GM21515 (cell line): ENCODE measurements around the gene TMEM240.
"Not testable (repeated sequence)": the region's sequence is repeated elsewhere in the genome, so short reads cannot be mapped to it uniquely, and the experiment has no call there.

Source experiments
- ATAC-seq: cut with Tn5 transposase; IDR thresholded peaks from one replicate; pipeline ENCODE4 v1.9.1; 2021; ENCODE audit not compliant: unreplicated experiment

TMEM240 gene

GRCh38 chr1:1527092-1527816 lies 13.2 kb downstream of the TMEM240 start:
- no peak for ATAC-seq

DNA sequence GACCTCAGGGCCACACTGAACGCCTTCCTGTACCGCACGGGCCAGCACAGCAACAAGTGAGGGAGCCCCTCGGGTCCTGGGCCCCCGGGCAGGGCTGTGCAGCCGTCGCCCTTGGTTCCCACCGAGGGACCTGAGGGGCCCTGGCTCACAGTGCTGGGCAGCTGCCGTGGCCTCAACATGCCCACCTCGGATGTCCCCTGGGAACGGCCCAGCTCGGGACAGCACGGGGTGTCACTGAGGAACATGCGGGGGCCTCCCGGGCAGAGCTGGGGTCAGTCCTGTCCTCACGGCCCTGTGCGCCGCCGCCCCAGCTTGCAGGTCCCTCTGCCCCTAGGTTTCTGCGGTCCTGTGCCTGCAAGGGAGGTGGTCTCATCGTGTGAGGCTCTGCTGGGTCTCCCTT lies 13.9 kb downstream of the TMEM240 start:
- not testable (repeated sequence) for ATAC-seq

GRCh38 chr1:1524750-1525383 lies 15.6 kb downstream of the TMEM240 start:
- ATAC-seq, result not testable (repeated sequence)

DNA sequence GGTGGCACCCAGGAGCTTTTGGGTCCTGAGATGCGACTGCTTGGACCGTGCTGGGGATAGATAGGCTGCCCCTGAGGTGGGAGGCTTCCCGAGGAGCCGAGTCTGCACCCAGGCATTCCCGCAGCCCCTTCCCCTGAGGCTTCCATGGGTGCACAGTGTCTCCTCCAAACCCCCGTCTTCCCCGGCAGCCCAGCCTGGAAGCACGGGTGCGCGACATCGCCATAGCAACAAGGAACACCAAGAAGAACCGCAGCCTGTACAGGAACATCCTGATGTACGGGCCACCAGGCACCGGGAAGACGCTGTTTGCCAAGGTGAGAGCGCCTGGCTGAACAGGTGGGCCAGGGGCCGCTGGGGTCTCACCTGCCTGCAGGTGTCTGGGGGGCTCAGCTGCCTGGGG lies 16.8 kb downstream of the TMEM240 start:
- not testable (repeated sequence) for ATAC-seq

DNA sequence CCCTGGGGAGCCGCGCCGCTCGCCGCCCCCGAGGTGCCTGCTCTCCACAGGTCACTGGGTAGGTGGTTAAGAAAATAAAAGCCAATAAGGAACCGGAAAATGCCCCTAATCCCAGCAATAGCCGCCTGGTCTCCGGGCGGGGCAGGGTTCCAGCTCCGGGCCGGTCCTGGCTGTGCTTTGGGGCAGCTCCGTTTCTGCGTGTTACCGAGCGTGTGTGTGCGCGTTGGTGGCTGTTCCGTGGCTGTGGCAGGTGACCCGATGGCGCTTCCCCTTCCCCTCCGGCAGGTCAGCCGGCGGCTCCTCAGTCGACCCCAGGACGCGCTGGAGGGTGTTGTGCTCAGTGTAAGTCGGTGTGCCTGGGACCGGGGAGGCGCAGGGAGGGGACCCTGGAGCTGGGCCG lies 17.2 kb downstream of the TMEM240 start:
- not testable (repeated sequence) for ATAC-seq

DNA sequence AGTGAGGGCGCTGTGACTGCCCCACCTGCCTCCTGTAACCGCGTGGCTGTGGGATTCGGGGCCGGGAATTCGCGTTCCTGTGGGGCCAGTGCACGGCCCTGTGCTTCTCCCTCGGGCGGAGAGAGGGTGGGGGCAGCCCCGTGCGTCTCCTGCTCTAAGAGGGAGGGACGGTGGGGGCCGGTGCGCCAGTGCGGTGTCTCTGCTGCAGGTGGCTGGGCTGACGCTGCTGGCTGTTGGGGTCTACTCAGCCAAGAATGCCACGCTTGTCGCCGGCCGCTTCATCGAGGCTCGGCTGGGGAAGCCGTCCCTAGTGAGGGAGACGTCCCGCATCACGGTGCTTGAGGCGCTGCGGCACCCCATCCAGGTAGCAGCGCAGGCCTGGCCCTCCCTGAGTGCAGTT lies 17.9 kb downstream of the TMEM240 start:
- not testable (repeated sequence) for ATAC-seq

DNA sequence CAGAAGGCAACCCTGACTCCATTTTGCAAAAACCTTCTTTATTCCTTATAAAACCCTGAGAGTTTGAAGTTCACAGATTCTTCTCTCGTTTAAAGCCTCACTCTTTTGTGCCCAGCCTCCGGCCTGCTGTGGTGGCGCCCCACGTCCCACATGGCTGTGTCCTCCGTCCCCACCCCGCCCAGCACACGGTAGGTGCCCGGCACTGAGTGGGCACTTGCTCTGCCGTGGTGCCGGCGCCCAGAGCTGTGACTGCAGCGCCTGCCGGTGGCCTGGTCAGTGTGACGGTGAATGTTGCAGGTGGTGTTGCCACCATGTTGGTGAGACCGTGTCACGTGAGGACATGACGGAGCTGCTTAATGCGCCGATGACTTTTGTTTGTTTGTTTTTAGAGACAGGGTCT lies 19.1 kb downstream of the TMEM240 start:
- no peak for ATAC-seq

DNA sequence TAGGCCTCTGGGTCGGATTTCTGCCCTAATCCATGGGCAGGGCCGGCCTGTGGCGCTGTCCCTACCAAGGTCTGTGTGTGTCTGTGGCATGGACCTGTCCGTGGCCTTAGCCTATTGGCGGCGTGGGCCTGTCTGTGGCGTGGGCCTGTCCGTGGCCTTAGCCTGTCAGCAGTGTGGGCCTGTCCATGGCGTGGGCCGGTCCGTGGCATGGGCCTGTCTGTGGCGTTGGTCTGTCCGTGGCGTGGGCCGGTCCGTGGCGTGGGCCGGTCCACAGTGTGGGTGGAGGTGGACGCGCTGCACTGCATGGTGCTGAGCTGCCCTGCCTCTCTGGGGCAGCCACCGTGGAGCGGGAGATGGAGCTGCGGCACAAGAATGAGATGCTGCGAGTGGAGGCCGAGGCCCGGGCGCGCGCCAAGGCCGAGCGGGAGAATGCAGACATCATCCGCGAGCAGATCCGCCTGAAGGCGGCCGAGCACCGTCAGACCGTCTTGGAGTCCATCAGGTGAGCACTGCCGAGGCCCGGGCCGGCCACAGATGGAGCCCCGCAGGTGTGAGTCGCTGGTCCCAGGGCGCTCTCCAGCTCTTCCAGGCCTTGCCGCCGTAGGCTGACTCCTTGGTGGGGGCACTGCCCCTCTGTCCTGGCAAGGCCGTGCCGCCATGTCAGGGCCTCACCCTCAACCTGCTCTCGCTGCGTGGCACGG lies 20.5 kb downstream of the TMEM240 start:
- not testable (repeated sequence) for ATAC-seq

DNA sequence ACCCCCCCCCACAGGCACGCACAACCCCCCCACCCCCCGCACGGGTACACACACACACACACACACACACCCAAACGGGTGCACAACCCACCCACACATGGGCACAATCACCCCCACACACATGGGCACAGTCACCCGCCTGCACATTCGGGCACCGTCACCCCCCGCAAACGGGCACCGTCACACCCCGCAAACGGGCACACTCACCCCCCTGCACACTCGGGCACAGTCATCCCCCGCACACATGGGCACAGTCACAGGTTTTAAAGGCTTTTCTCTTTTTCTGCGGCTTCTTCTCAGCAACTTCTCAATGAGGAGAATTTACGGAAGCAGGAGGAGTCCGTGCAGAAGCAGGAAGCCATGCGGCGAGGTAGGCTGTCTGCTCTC lies 21.8 kb downstream of the TMEM240 start:
- ATAC-seq, result not testable (repeated sequence)

DNA sequence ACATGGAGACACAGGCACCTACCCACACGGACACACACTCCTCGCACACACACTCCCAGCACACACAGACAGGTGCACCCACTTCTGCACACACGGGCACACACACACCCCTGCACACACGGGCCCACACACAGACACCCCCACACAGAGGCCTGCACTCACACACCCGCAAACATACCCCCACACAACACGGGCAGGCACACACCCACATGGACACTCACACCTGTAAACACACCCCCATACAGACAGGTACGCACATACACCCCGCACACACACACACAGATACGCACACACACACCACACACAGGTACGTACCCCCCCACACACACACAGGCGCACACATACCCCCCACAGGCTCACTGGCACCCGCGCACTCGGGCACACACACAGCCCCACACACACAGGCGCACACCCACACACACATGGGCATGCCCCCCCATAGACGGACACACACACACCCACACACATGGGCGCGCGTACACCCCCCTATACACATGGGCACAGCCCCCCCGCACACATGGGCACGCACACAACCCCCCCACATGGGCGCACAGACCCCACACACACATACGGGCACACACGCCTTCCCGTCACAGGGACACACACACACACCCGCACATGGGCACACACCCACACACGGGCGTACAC lies 22.3 kb downstream of the TMEM240 start:
- ATAC-seq, result no peak

GRCh38 chr1:1516923-1517322 lies 23.5 kb downstream of the TMEM240 start:
- ATAC-seq, result not testable (repeated sequence)

GRCh38 chr1:1514376-1514775 lies 26.0 kb downstream of the TMEM240 start:
- not testable (repeated sequence) for ATAC-seq

GRCh38 chr1:1513675-1514074 lies 26.7 kb downstream of the TMEM240 start:
- not testable (repeated sequence) for ATAC-seq

DNA sequence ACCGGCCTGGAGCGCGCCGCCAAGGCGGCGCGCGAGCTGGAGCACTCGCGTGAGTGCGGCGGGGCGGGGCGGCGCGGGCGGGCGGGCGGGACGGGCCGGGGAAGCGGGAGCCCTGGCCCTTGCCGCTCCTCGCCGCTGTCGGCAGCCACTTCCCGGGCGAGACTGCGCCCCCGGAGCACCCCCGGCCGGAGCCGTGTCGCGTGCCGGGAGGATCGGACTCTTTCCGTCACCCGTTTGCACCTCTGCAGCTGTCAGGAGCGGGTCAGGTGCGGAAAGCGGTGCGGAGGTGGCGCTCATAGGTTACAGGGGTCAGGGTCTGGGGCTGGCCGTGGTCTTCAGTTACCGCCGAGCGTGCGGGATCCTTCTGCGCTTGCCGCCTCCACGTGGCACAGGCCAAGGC lies 28.0 kb downstream of the TMEM240 start:
- not testable (repeated sequence) for ATAC-seq

- peak; percentile 83 for ATAC-seq
Measured at GRCh38 chr1:1511533-1512285, 28.7 kb downstream of the TMEM240 start, which contains the start of gene ATAD3A. ATAD3A (plus strand) TSS chr1:1512162; CDS start chr1:1512269, 107 bp downstream.

DNA sequence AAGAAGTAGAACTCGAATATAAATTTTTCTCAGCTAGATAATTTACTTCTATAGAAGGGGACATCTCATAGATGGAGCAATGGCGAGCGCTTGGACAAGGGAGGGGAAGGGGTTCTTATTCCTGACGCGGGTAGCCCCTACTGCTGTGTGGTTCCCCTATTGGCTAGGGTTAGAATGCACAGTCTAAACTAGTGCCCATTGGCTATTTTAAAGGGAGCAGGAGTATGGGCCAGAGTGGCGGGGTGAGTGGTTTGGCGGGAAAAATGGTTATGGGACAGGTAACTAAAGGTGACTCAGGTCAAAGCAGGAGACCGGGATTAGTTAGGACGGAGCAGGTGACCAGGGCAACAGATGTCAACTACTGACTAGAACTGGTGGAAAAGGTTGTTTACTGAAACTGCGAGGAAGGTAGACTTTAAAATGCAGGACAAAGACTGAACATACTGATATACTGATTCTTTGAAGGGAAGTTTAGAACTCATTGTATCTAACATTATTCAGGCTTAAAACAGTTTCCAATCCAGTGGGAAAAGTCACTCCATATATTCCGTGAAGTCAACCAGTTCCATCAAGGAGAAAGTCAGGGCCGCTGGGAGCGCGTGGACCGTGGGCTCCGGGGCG lies 29.4 kb downstream of the TMEM240 start:
- no peak for ATAC-seq

GRCh38 chr1:1509465-1509850 lies 31.0 kb downstream of the TMEM240 start:
- not testable (repeated sequence) for ATAC-seq

- not testable (repeated sequence) for ATAC-seq
Measured at GRCh38 chr1:1508775-1509464, 31.5 kb downstream of the TMEM240 start.

GRCh38 chr1:1507305-1507704 lies 33.1 kb downstream of the TMEM240 start:
- ATAC-seq, result no peak

DNA sequence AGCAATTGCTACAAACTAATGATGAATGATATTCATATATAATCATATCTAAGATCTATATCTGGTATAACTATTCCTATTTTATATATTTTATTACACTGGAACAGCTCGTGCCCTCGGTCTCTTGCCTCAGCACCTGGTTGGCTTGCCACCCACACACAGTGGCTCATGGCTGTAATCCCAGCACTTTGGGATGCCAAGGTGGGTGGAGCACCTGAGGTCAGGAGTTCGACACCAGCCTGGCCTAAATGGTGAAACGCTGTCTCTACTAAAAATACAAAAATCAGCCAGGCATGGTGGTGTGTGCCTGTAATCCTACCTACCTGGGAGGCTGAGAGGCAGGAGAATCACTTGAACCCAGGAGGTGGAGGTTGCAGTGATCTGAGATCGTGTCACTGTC lies 34.6 kb downstream of the TMEM240 start:
- ATAC-seq, result not testable (repeated sequence)
